Muscle layer of duodenum (tissue), 2 donors: Measurements from ENCODE around the gene KCND3.

Experiments
- H3K27ac ChIP-seq: one replicate; pipeline ENCODE4 v1.7.0; 2013; ENCODE audit warnings: mild to moderate bottlenecking, low read length
- H3K27me3 ChIP-seq: one replicate; pipeline ENCODE4 v1.7.0; 2013; ENCODE audit warnings: low read depth, mild to moderate bottlenecking, control low read depth, low read length
- H3K36me3 ChIP-seq, 2 donors: one replicate each; pipeline ENCODE4 v1.7.0; 2013; ENCODE audit warnings: low read length in 2 of 2, control low read depth in 1 of 2, mild to moderate bottlenecking in 1 of 2; ENCODE audit not compliant: insufficient read depth in 2 of 2, control insufficient read depth in 1 of 2
- H3K4me1 ChIP-seq, 2 donors: one replicate each; pipeline ENCODE4 v1.7.0; 2013; ENCODE audit warnings: low read length in 2 of 2, mild to moderate bottlenecking in 2 of 2, control low read depth in 1 of 2, moderate library complexity in 1 of 2; ENCODE audit not compliant: insufficient read depth in 2 of 2, control insufficient read depth in 1 of 2
- H3K4me3 ChIP-seq, 2 donors: one replicate each; pipeline ENCODE4 v1.7.0; 2013; ENCODE audit warnings: low read length in 2 of 2, low read depth in 1 of 2, mild to moderate bottlenecking in 1 of 2
- H3K9me3 ChIP-seq, 2 donors: one replicate each; pipeline ENCODE4 v1.7.0; 2013; ENCODE audit warnings: low read length in 2 of 2, control low read depth in 1 of 2, mild to moderate bottlenecking in 1 of 2; ENCODE audit not compliant: control insufficient read depth in 1 of 2
- donor health status: healthy.

The KCND3 gene

GRCh38 chr1:111819566-111820263 lies 169.8 kb downstream of the KCND3 start:
- no peaks in the 10 kb centered on the region for H3K36me3 ChIP-seq
- H3K9me3 ChIP-seq, result no peaks in the 10 kb centered on the region
- H3K4me1 ChIP-seq, result no peaks in the 10 kb centered on the region
- H3K27ac ChIP-seq, result no peak overlapping the region
- no peak overlapping the region for H3K4me3 ChIP-seq
- H3K27me3 ChIP-seq, result no peaks in the 10 kb centered on the region

- H3K36me3 ChIP-seq, result no peaks in the 10 kb centered on the region
- no peaks in the 10 kb centered on the region for H3K4me1 ChIP-seq
- no peaks in the 10 kb centered on the region for H3K9me3 ChIP-seq
- H3K4me3 ChIP-seq, result no peak overlapping the region
- H3K27ac ChIP-seq, result no peak overlapping the region
- H3K27me3 ChIP-seq, result no peaks in the 10 kb centered on the region
Observed at GRCh38 chr1:111818546-111818945, 170.9 kb downstream of the KCND3 start.

GRCh38 chr1:111818081-111818480 lies 171.4 kb downstream of the KCND3 start:
- Histone ChIP-seq H3K4me1 (no peaks in the 10 kb centered on the region), H3K9me3 (no peaks in the 10 kb centered on the region), H3K27ac (no peak overlapping the region), H3K4me3 (no peak overlapping the region), H3K36me3 (no peaks in the 10 kb centered on the region), H3K27me3 (no peaks in the 10 kb centered on the region)

GRCh38 chr1:111814642-111815041 lies 174.8 kb downstream of the KCND3 start:
- no peaks in the 10 kb centered on the region for H3K9me3 ChIP-seq
- H3K4me3 ChIP-seq, result no peak overlapping the region
- no peak overlapping the region for H3K27ac ChIP-seq
- no peaks in the 10 kb centered on the region for H3K36me3 ChIP-seq
- H3K27me3 ChIP-seq, result no peaks in the 10 kb centered on the region
- no peaks in the 10 kb centered on the region for H3K4me1 ChIP-seq

GRCh38 chr1:111814305-111814628 lies 175.2 kb downstream of the KCND3 start:
- Histone ChIP-seq H3K36me3 (no peaks in the 10 kb centered on the region), H3K9me3 (no peaks in the 10 kb centered on the region), H3K27ac (no peak overlapping the region), H3K27me3 (no peaks in the 10 kb centered on the region), H3K4me3 (no peak overlapping the region), H3K4me1 (no peaks in the 10 kb centered on the region)

- Histone ChIP-seq H3K27me3 (no peaks in the 10 kb centered on the region), H3K4me1 (no peaks in the 10 kb centered on the region), H3K9me3 (no peaks in the 10 kb centered on the region), H3K4me3 (no peak overlapping the region), H3K36me3 (no peaks in the 10 kb centered on the region), H3K27ac (no peak overlapping the region)
Observed at GRCh38 chr1:111813440-111814304, 175.8 kb downstream of the KCND3 start.

GRCh38 chr1:111812306-111812705 lies 177.2 kb downstream of the KCND3 start:
- H3K4me3 ChIP-seq, result no peak overlapping the region
- no peaks in the 10 kb centered on the region for H3K36me3 ChIP-seq
- no peaks in the 10 kb centered on the region for H3K4me1 ChIP-seq
- H3K9me3 ChIP-seq, result no peaks in the 10 kb centered on the region
- H3K27me3 ChIP-seq, result no peaks in the 10 kb centered on the region
- H3K27ac ChIP-seq, result no peak overlapping the region

- no peaks in the 10 kb centered on the region for H3K36me3 ChIP-seq
- no peaks in the 10 kb centered on the region for H3K9me3 ChIP-seq
- H3K27me3 ChIP-seq, result no peaks in the 10 kb centered on the region
- no peak overlapping the region for H3K27ac ChIP-seq
- no peak overlapping the region for H3K4me3 ChIP-seq
- no peaks in the 10 kb centered on the region for H3K4me1 ChIP-seq
Observed at GRCh38 chr1:111811891-111812290, 177.6 kb downstream of the KCND3 start.

GRCh38 chr1:111805251-111805650 lies 184.2 kb downstream of the KCND3 start:
- H3K4me1 ChIP-seq, result no peaks in the 10 kb centered on the region

GRCh38 chr1:111804776-111805175 lies 184.7 kb downstream of the KCND3 start:
- H3K4me1 ChIP-seq, result no peaks in the 10 kb centered on the region
- H3K9me3 ChIP-seq, result no peaks in the 10 kb centered on the region
- no peak overlapping the region for H3K27ac ChIP-seq
- H3K4me3 ChIP-seq, result no peak overlapping the region
- no peaks in the 10 kb centered on the region for H3K36me3 ChIP-seq
- H3K27me3 ChIP-seq, result no peaks in the 10 kb centered on the region

More at GRCh38 chr1:111805251-111805650, 184.2 kb downstream of the KCND3 start:
- Histone ChIP-seq H3K36me3 (no peaks in the 10 kb centered on the region), H3K9me3 (no peaks in the 10 kb centered on the region), H3K27ac (no peak overlapping the region), H3K4me3 (no peak overlapping the region), H3K27me3 (no peaks in the 10 kb centered on the region)

GRCh38 chr1:111803951-111804350 lies 185.5 kb downstream of the KCND3 start:
- H3K4me1 ChIP-seq, result no peaks in the 10 kb centered on the region
- H3K27ac ChIP-seq, result no peak overlapping the region
- no peaks in the 10 kb centered on the region for H3K9me3 ChIP-seq
- no peaks in the 10 kb centered on the region for H3K27me3 ChIP-seq
- H3K4me3 ChIP-seq, result no peak overlapping the region
- H3K36me3 ChIP-seq, result no peaks in the 10 kb centered on the region
